Measurements from ENCODE around the gene ITIH2.

DNA sequence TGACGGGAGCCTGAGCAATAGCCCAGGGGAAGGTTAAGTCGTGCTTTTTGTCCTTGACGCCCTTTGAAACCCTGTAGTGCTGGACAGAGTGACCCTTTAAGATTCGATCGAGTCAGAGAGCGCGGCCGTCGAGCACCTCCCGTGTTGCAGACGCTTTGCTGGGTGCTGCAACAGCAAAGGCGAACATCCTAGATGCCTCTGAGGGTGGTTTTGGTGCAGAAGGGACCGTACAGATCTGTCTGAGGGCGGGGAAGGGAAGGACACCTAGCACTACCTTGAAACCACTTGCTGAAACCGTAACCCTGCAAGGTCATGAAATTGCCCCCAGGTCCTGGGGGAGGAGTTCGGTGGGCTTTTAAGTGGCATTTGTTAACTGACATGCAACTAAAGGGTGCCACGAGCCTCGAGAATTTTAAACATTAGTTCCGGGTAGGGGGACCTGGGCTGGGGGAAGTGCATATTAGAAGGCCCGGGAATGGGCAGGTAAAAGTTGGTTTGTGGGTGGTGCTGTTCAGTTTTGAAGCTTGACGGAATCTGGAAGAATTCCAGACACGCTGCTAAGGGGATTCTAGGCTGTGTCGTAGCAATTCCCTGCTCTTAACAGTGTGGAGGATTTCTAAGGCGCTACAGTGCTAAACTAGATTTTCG lies 85.6 kb downstream of the ITIH2 start:
- TF ChIP-seq, protein P1, sequence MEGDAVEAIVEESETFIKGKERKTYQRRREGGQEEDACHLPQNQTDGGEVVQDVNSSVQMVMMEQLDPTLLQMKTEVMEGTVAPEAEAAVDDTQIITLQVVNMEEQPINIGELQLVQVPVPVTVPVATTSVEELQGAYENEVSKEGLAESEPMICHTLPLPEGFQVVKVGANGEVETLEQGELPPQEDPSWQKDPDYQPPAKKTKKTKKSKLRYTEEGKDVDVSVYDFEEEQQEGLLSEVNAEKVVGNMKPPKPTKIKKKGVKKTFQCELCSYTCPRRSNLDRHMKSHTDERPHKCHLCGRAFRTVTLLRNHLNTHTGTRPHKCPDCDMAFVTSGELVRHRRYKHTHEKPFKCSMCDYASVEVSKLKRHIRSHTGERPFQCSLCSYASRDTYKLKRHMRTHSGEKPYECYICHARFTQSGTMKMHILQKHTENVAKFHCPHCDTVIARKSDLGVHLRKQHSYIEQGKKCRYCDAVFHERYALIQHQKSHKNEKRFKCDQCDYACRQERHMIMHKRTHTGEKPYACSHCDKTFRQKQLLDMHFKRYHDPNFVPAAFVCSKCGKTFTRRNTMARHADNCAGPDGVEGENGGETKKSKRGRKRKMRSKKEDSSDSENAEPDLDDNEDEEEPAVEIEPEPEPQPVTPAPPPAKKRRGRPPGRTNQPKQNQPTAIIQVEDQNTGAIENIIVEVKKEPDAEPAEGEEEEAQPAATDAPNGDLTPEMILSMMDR (conservative IDR thresholded peaks at IDR 0.05; ENCODE audit: low read depth, low read length) = no peak
- no peak for TF ChIP-seq EZH2 (IDR thresholded peaks at IDR 0.05; ENCODE audit: low read length, unreplicated experiment)

All from PC-3 (cell line).